Cardiac fibroblast (primary cell): ENCODE results near the gene KAT7.

Experiments
- DNase-seq, 2 donors: peaks; one replicate each; pipeline versions ENCODE4 v3.0.0 to v3.0.0-alpha.2; 2010; ENCODE audit warnings: low read depth in 2 of 2
- H3K4me3 ChIP-seq, 2 donors: replicated peaks in 1 of 2; 1 replicate in 1 of 2; 2 replicates in 1 of 2; pipeline ENCODE4 v1.5.1; 2011; ENCODE audit warnings: low read depth in 2 of 2, low read length in 2 of 2, mild to moderate bottlenecking in 2 of 2, moderate library complexity in 1 of 2
- TF ChIP-seq, protein P1 (sequence below): IDR thresholded peaks from one replicate; pipeline ENCODE4 v1.5.1; 2011; ENCODE audit warnings: low read depth, mild to moderate bottlenecking, low read length, inconsistent platforms

Gene KAT7

DNA sequence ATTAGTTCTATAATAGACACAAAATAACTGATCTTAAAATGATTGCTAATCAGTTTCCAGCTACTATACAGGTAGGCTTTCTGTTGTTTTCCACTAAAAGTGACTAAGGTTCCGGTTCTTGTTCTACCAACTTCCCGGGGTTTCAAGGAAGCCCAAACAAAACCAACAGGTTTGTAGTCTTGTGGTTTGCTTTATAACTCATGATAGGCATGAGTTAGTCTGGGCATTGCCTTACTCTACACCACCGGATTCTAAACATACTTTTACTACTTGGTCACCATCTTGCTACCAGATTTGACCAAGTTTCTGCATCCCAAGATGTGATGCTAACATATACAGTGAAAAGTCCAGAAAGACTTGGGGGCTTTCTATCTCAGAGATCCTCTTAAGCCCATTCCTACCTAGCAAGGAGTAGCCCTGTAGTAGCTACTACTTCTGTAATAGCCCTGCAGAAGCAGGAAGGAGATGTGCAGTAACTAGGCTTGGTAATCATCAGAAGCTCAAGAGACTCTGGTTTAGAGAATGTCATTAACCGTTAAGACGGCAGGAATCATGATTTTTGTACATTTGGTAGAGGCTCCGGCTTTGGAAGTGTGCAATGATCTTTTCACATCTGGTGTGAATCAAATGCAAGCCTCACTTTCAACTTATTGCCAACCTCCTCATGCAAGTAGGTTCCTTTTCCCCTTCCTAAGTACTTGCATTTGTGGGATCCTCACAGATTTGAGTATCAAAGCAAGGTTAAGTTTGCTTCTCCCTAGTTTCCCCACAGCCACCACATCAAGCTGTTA, 26.1 kb upstream of the KAT7 start:
- no peak for DNase-seq
- TF ChIP-seq, protein P1, sequence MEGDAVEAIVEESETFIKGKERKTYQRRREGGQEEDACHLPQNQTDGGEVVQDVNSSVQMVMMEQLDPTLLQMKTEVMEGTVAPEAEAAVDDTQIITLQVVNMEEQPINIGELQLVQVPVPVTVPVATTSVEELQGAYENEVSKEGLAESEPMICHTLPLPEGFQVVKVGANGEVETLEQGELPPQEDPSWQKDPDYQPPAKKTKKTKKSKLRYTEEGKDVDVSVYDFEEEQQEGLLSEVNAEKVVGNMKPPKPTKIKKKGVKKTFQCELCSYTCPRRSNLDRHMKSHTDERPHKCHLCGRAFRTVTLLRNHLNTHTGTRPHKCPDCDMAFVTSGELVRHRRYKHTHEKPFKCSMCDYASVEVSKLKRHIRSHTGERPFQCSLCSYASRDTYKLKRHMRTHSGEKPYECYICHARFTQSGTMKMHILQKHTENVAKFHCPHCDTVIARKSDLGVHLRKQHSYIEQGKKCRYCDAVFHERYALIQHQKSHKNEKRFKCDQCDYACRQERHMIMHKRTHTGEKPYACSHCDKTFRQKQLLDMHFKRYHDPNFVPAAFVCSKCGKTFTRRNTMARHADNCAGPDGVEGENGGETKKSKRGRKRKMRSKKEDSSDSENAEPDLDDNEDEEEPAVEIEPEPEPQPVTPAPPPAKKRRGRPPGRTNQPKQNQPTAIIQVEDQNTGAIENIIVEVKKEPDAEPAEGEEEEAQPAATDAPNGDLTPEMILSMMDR, result no peak
- H3K4me3 ChIP-seq, result peak overlapping the region in 1 of 2 donors; percentile 75

DNA sequence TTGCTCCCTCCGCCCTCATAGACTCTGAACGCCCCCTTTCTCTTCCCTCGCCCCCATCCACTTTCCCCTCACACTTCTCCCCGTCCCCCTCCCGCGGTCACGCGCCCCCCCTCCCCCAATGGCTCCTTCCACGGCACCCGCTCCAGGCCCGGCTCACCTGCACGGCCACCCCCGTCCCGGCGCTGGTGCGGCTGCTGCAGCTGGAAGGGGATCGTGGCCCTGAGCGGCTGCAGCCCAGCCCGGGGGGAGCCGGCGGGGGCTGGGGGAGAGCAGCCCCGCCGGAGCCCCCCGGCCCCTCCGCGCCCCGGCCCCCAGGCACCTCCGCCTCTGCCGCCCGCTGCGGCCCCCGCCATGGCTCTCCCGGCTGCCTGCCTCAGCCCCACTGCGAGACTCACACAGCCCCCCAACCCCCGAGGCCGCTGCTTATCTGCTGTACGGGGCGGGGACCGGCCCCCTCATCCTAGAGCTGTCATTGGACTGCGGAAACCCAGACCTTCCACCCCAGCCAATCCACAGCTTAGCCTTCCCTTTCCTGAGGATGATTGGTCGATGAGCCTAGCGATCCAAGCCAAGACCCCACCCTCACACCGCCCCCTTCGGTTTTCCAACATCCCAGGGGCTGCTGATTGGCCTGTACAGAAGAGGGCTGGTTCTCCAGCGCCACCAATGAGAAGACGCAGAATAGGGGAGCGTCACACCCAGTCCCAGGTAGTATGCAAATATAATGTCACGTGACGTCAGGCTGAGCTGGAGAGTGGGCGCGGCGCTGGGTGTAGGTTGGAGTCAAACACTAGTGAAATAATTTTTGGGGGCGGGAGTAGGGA, 24.5 kb upstream of the KAT7 start, which contains the start of gene FAM117A:
TSS of gene FAM117A (minus strand) at position 397 of the 824 bp plus-strand sequence. CDS start at position 353, 44 bp downstream.
- peak within 1 kb of the TSS; percentile 75 to 88 for H3K4me3 ChIP-seq
- peak; percentile 98 for DNase-seq
- TF ChIP-seq, protein P1, result no peak

DNA sequence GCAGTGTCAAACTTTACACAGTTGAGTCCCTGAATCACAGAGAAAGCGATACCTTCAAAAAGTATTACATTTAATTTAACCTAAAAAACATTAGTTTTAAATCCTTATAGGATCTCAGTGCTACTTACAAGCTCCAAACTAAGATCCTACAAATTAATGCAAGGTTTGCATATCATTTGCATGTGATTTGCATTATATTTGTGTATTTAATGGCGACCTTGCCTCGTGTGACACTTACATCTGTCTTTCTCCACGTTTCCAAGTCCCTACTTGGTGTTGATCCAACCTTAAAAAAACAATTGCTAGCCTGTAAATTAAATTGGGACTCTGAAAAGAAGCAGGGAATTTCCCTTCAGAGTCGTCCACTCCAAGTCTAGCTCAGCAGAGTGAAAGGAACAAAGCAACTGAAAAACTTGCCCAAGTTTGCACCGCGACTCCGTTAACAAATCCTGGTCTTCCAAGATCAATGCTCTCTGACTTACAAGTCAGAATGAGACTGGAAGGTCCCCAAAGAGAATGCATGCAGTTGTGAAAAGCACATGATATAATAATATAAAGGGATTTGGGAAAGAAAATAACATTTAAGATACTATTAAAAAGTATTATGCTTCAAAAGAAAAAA, 23.8 kb upstream of the KAT7 start:
- DNase-seq, result no peak
- TF ChIP-seq, protein P1, result no peak
- peak overlapping the region; percentile 1 to 75 for H3K4me3 ChIP-seq

DNA sequence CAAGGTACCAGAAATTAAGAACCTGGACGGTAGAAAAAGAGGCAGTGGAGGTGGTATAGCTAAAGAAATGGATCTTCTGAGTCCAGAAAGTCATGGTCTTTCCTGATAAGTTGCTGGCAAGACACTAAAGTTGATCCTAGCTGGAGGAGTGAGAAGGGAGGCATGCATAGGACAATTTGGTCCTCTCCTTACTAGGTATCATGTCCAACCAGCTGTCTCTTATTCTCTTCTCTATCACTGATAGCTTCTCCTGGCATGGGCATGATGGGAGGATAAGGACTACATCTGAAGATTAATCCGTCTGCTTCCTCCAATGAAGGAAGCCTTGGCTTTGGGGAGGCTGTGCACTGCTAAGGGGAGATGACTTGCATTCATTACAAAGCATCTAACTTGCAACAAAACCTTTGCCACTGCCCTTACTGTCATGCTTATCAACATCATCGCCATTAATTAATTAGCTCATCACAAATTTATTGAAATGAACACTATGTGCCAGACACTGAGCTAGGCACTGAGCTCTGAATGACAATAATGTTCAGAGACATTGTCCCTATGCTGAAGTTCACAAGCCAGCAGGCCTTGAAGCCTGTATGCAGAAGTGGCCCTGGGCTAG, 21.5 kb upstream of the KAT7 start:
- no peak for DNase-seq
- TF ChIP-seq, protein P1, result no peak
- no peak overlapping the region for H3K4me3 ChIP-seq

DNA sequence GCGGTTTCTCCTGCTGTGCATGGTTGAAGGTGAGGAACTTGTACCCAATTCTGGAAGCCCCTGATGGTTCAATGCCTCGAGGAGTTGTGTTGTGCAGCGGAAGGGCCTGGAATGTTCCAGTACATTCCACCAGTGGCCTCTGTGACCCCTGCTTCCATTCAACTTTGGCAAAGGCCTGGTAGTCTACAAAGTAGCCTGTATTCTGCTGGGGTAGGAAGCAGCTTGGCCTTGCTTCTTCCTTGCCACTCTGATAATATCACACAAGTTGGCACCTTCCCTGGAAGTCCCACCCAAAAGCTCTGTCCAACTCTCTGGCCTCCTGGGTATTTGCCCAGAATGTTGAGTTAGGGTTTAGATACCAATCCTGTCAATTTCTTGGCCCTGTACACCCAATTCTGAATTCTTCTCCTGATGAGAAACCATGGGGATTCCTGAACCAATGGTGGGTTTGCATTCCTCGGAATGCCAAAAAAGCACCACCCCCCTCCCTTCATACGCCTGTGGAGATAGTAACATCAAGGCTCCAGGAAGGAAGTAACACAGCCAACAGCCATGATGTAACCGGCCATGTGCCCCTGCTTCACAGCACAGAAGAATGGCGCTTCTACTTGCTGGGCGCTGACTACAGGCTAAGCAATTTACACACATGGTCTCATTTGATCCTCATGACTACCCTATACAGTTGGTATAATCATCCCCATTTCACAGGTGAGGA, 12.8 kb upstream of the KAT7 start:
- DNase-seq, result peak; percentile 50 to 72
- no peak overlapping the region for H3K4me3 ChIP-seq
- TF ChIP-seq, protein P1, result no peak
